ENCODE data around the gene ETV3L. TPM values are rescaled to one million over a fixed set of nuclear protein-coding genes. Genes with fewer than 3 reads are reported as not detected.

Gene ETV3L
- polyA plus RNA-seq: not detected

GRCh38 chr1:157099633-157100009 is at the start of gene ETV3L:
ETV3L (minus strand) TSS chr1:157099808; CDS start chr1:157099523, 285 bp downstream.
- peaks cover 0 to 13% (median 6%) of the 10 kb centered on the region in 3 donors for H3K27me3 Mint-ChIP-seq (ENCODE audit: low read depth in 3 of 3)
- H3K4me1 Mint-ChIP-seq: no peaks in the 10 kb centered on the region

GRCh38 chr1:157147906-157148700 is 48.5 kb upstream of the ETV3L start:
- no peaks in the 10 kb centered on the region for H3K36me3 Mint-ChIP-seq
- no peak overlapping the region for H3K4me3 Mint-ChIP-seq
- DNase-seq: no peak
- no peak overlapping the region for H3K27ac Mint-ChIP-seq
- no peaks in the 10 kb centered on the region for H3K4me1 Mint-ChIP-seq
- H3K9me3 Mint-ChIP-seq: no peaks in the 10 kb centered on the region
- H3K27me3 Mint-ChIP-seq (ENCODE audit: low read depth in 3 of 3): peaks cover 0 to 4% (median 3%) of the 10 kb centered on the region in 3 donors

More at GRCh38 chr1:157099633-157100009, at the start of gene ETV3L:
- Mint-ChIP-seq H3K4me3 (no peak within 1 kb of the TSS), H3K9me3 (no peaks in the 10 kb centered on the region), H3K36me3 (peaks cover 0 to 1% (median 0%) of the 10 kb centered on the region in 3 donors), H3K27ac (no peak within 1 kb of the TSS)
- DNase-seq: no peak

DNA sequence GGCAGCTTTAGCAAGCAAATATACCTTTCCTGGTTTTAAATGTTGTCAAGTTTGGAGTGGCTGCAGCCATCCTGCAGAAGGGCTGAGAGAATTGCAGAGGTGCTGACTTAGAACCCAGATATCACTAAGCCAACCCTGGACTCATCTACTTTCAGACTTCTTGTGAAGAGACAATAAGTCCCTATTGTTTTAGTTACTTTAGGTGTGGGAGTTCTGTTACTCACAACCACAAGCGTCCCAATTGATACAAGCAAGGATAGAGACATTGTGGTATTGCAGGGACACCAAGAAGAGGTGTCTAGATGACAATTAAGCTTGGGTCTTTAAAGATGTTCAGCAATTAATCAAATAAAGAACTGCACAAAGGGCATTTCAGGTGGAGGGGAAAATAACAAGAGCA is 47.4 kb upstream of the ETV3L start:
- no peak overlapping the region for H3K4me3 Mint-ChIP-seq
- no peaks in the 10 kb centered on the region for H3K9me3 Mint-ChIP-seq
- no peak for DNase-seq
- no peak overlapping the region for H3K27ac Mint-ChIP-seq
- H3K4me1 Mint-ChIP-seq: no peaks in the 10 kb centered on the region
- H3K36me3 Mint-ChIP-seq: no peaks in the 10 kb centered on the region
- H3K27me3 Mint-ChIP-seq (ENCODE audit: low read depth in 3 of 3): peaks cover 0 to 3% (median 2%) of the 10 kb centered on the region in 3 donors

GRCh38 chr1:157146244-157146643 is 46.6 kb upstream of the ETV3L start:
- DNase-seq: no peak
- Mint-ChIP-seq H3K27ac (no peak overlapping the region), H3K27me3 (ENCODE audit: low read depth in 3 of 3) (peaks cover 0 to 3% (median 2%) of the 10 kb centered on the region in 3 donors), H3K36me3 (no peaks in the 10 kb centered on the region), H3K4me1 (no peaks in the 10 kb centered on the region), H3K9me3 (no peaks in the 10 kb centered on the region), H3K4me3 (no peak overlapping the region)

DNA sequence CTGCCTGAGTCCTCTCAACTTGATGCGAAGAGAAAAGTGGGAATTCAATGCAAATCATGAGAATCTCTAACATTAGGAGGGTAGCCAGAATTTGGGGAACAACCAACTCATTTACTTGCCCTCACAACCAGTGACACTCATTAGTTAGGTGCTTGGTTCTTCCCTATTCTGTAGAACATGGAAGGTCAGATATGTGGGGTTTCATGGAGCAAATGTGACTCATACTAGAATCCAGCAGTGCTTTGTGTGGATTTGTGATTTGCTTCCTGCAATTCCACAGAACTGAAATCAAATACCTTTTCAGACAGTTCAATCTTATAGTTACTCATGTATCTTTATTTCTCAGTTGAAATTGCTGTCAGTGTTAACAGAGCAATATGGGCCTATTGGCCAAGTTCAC is 45.5 kb upstream of the ETV3L start:
- H3K4me3 Mint-ChIP-seq: no peak overlapping the region
- H3K4me1 Mint-ChIP-seq: no peaks in the 10 kb centered on the region
- no peak overlapping the region for H3K27ac Mint-ChIP-seq
- H3K9me3 Mint-ChIP-seq: no peaks in the 10 kb centered on the region
- no peaks in the 10 kb centered on the region for H3K36me3 Mint-ChIP-seq
- no peak for DNase-seq
- H3K27me3 Mint-ChIP-seq (ENCODE audit: low read depth in 3 of 3): peaks cover 0 to 2% (median 2%) of the 10 kb centered on the region in 3 donors

DNA sequence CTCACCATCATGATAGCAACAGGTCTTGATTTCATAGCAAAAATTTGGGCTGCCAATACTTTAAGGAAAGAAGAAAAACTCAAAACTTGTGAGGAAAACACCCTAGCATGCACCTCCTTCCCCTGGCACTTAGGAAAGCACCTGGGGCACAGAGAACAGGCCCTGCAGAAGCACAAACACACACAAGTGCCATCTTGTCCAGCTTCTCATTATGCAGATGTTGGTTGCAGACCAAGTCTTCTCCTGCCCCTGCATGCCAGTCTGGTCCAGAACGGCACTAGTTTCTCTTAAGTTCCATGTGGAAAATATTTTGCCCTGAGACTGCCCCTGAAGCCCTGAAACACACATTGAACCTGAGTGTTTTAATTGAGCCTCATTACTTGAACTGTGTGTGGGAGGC is 44.9 kb upstream of the ETV3L start:
- no peak for DNase-seq
- peaks cover 0 to 2% (median 2%) of the 10 kb centered on the region in 3 donors for H3K27me3 Mint-ChIP-seq (ENCODE audit: low read depth in 3 of 3)
- no peaks in the 10 kb centered on the region for H3K9me3 Mint-ChIP-seq
- no peaks in the 10 kb centered on the region for H3K36me3 Mint-ChIP-seq
- H3K27ac Mint-ChIP-seq: no peak overlapping the region
- peaks cover under 1 to 3% of the 10 kb centered on the region in 2 donors for H3K4me1 Mint-ChIP-seq
- H3K4me3 Mint-ChIP-seq: no peak overlapping the region

GRCh38 chr1:157142765-157143423 is 43.3 kb upstream of the ETV3L start:
- DNase-seq: no peak
- Mint-ChIP-seq H3K27ac (no peak overlapping the region), H3K27me3 (ENCODE audit: low read depth in 3 of 3) (peaks cover 2 to 10% (median 2%) of the 10 kb centered on the region in 3 donors), H3K4me3 (no peak overlapping the region), H3K4me1 (peaks cover 9 to 13% of the 10 kb centered on the region in 2 donors), H3K36me3 (no peaks in the 10 kb centered on the region), H3K9me3 (no peaks in the 10 kb centered on the region)

- no peak overlapping the region for H3K27ac Mint-ChIP-seq
- no peaks in the 10 kb centered on the region for H3K36me3 Mint-ChIP-seq
- peaks cover 15 to 19% of the 10 kb centered on the region in 2 donors for H3K4me1 Mint-ChIP-seq
- H3K9me3 Mint-ChIP-seq: no peaks in the 10 kb centered on the region
- H3K27me3 Mint-ChIP-seq (ENCODE audit: low read depth in 3 of 3): peaks cover 3 to 16% (median 9%) of the 10 kb centered on the region in 3 donors
- DNase-seq: no peak
- no peak overlapping the region for H3K4me3 Mint-ChIP-seq
Observed at GRCh38 chr1:157142201-157142600, 42.6 kb upstream of the ETV3L start.

GRCh38 chr1:157141212-157141855 is 41.7 kb upstream of the ETV3L start:
- H3K36me3 Mint-ChIP-seq: no peaks in the 10 kb centered on the region
- H3K4me3 Mint-ChIP-seq: no peak overlapping the region
- H3K9me3 Mint-ChIP-seq: no peaks in the 10 kb centered on the region
- H3K27ac Mint-ChIP-seq: peak overlapping the region in 5 of 6 donors; percentile 9 to 97 (median 32)
- H3K4me1 Mint-ChIP-seq: peaks cover 24 to 28% of the 10 kb centered on the region in 2 donors
- DNase-seq: no peak
- peaks cover 2 to 17% (median 12%) of the 10 kb centered on the region in 3 donors for H3K27me3 Mint-ChIP-seq (ENCODE audit: low read depth in 3 of 3)

- Mint-ChIP-seq H3K27ac (peak overlapping the region; percentile 97 to 99 (median 98)), H3K36me3 (peaks cover 5 to 7% (median 5%) of the 10 kb centered on the region in 3 donors), H3K4me3 (peak overlapping the region in 2 of 5 donors; percentile 91 to 95), H3K9me3 (no peaks in the 10 kb centered on the region), H3K27me3 (ENCODE audit: low read depth in 3 of 3) (peaks cover 2 to 17% (median 12%) of the 10 kb centered on the region in 3 donors), H3K4me1 (peaks cover 36 to 40% of the 10 kb centered on the region in 2 donors)
- DNase-seq: no peak
Observed at GRCh38 chr1:157140063-157140588, 40.5 kb upstream of the ETV3L start.

- DNase-seq: no peak
- Mint-ChIP-seq H3K4me3 (peak overlapping the region; percentile 86 to 97 (median 91)), H3K4me1 (peaks cover 46 to 50% of the 10 kb centered on the region in 2 donors), H3K27ac (peak overlapping the region; percentile 97 to 99 (median 98)), H3K27me3 (ENCODE audit: low read depth in 3 of 3) (peaks cover 2 to 17% (median 12%) of the 10 kb centered on the region in 3 donors), H3K36me3 (peaks cover 7 to 13% (median 13%) of the 10 kb centered on the region in 3 donors), H3K9me3 (no peaks in the 10 kb centered on the region)
Observed at GRCh38 chr1:157139052-157139715, 39.6 kb upstream of the ETV3L start.

GRCh38 chr1:157138220-157139051 is 38.8 kb upstream of the ETV3L start, which contains the start of gene ETV3:
ETV3 (minus strand) TSS chr1:157138395; CDS start chr1:157136352, 2,043 bp downstream.
- peaks cover 53 to 57% of the 10 kb centered on the region in 2 donors for H3K4me1 Mint-ChIP-seq
- H3K27ac Mint-ChIP-seq: peak within 1 kb of the TSS; percentile 97 to 99 (median 98)
- H3K9me3 Mint-ChIP-seq: no peaks in the 10 kb centered on the region
- peaks cover 2 to 17% (median 12%) of the 10 kb centered on the region in 3 donors for H3K27me3 Mint-ChIP-seq (ENCODE audit: low read depth in 3 of 3)
- DNase-seq: peak; percentile 85 to 89 (median 85)
- H3K4me3 Mint-ChIP-seq: peak within 1 kb of the TSS; percentile 89 to 97 (median 95)
- H3K36me3 Mint-ChIP-seq: peaks cover 7 to 17% (median 16%) of the 10 kb centered on the region in 3 donors
